HFFc6 (cell line): ENCODE data around the gene TACR1. TPM values are rescaled to one million over a fixed set of nuclear protein-coding genes. Genes with fewer than 3 reads are reported as not detected.
"Not testable (repeated sequence)": the region's sequence is repeated elsewhere in the genome, so short reads cannot be mapped to it uniquely, and the experiment has no call there.

ENCODE experiments used
- DNase-seq: peaks from one replicate; pipeline ENCODE4 v3.0.0-alpha.2; 2018
- H3K27ac Mint-ChIP-seq: 2 replicates; pipeline ENCODE4 v1.8.0; 2020; ENCODE audit warnings: mild to moderate bottlenecking, mixed read lengths
- H3K27me3 Mint-ChIP-seq: 2 replicates; pipeline ENCODE4 v1.8.0; 2021; ENCODE audit warnings: mild to moderate bottlenecking, moderate library complexity, mixed read lengths; ENCODE audit not compliant: insufficient read depth
- H3K36me3 Mint-ChIP-seq: 2 replicates; pipeline ENCODE4 v1.8.0; 2021; ENCODE audit warnings: low read depth, mixed read lengths
- H3K4me1 Mint-ChIP-seq: 2 replicates; pipeline ENCODE4 v1.8.0; 2020; ENCODE audit warnings: low read depth, mixed read lengths
- H3K4me3 Mint-ChIP-seq: 2 replicates; pipeline ENCODE4 v1.8.0; 2020; ENCODE audit warnings: mild to moderate bottlenecking, moderate library complexity, mixed read lengths
- H3K9me3 Mint-ChIP-seq: 2 replicates; pipeline ENCODE4 v1.8.0; 2020; ENCODE audit warnings: mild to moderate bottlenecking, mixed read lengths
- CTCF ChIP-seq: fragments of 200-600 bp; sonication (generic); IDR thresholded peaks from 2 replicates; pipeline ENCODE4 v1.5.0; 2021; ENCODE audit warnings: antibody characterized with exemption, mild to moderate bottlenecking
- total RNA-seq, 6 experiments: library from RNA; stranded (reverse); fragmentation: NEBNext Ultra II Directional; extraction: Animal tissue kit (Norgen Biotek cat#: 25700); gene quantifications; 2 replicates in 1 of 6; 3 replicates in 5 of 6; pipeline ENCODE4 v1.2.3, GENCODE V29; 2021

TACR1 gene
- total RNA-seq, 6 experiments from 2014 or later, result 0.10 to 0.18 (median 0.17) TPM; not detected in 1

GRCh38 chr2:75224636-75225094 lies 25.3 kb upstream of the TACR1 start:
- TF ChIP-seq CTCF, result no peak
- H3K4me3 Mint-ChIP-seq, result no peak overlapping the region
- no peaks in the 10 kb centered on the region for H3K9me3 Mint-ChIP-seq
- peaks cover 2% of the 10 kb centered on the region; the same call in 1 of the 2 replicates for H3K27me3 Mint-ChIP-seq
- H3K4me1 Mint-ChIP-seq, result peaks cover 27% of the 10 kb centered on the region
- DNase-seq, result no peak
- no peak overlapping the region for H3K27ac Mint-ChIP-seq
- H3K36me3 Mint-ChIP-seq, result peaks cover 9% of the 10 kb centered on the region

- Mint-ChIP-seq H3K36me3 (peaks cover 9% of the 10 kb centered on the region), H3K9me3 (no peaks in the 10 kb centered on the region), H3K4me1 (peaks cover 35% of the 10 kb centered on the region), H3K27ac (peak overlapping the region; percentile 90), H3K4me3 (no peak overlapping the region; the same call in 1 of the 2 replicates), H3K27me3 (peaks cover 2% of the 10 kb centered on the region; the same call in 1 of the 2 replicates)
- DNase-seq, result no peak
- TF ChIP-seq CTCF, result no peak
Measured at GRCh38 chr2:75222527-75222926, 23.2 kb upstream of the TACR1 start.

- DNase-seq, result peak; percentile 75
- peaks cover 35% of the 10 kb centered on the region for H3K4me1 Mint-ChIP-seq
- peaks cover 2% of the 10 kb centered on the region; the same call in 1 of the 2 replicates for H3K27me3 Mint-ChIP-seq
- peak overlapping the region; percentile 90 for H3K27ac Mint-ChIP-seq
- peak overlapping the region; percentile 45; the same call in 1 of the 2 replicates for H3K4me3 Mint-ChIP-seq
- TF ChIP-seq CTCF, result no peak
- H3K9me3 Mint-ChIP-seq, result no peaks in the 10 kb centered on the region
- peaks cover 9% of the 10 kb centered on the region for H3K36me3 Mint-ChIP-seq
Measured at GRCh38 chr2:75221862-75222261, 22.5 kb upstream of the TACR1 start.

GRCh38 chr2:75219213-75219612 lies 19.9 kb upstream of the TACR1 start:
- H3K36me3 Mint-ChIP-seq, H3K27ac Mint-ChIP-seq, DNase-seq, H3K4me3 Mint-ChIP-seq, H3K9me3 Mint-ChIP-seq, H3K27me3 Mint-ChIP-seq: not testable (repeated sequence)
- H3K4me1 Mint-ChIP-seq, result peaks cover 30% of the 10 kb centered on the region

GRCh38 chr2:75211266-75211770 lies 12.0 kb upstream of the TACR1 start:
- no peaks in the 10 kb centered on the region for H3K4me1 Mint-ChIP-seq
- H3K4me3 Mint-ChIP-seq, result no peak overlapping the region
- DNase-seq, result no peak
- no peaks in the 10 kb centered on the region for H3K36me3 Mint-ChIP-seq
- H3K9me3 Mint-ChIP-seq, result no peaks in the 10 kb centered on the region
- no peak for TF ChIP-seq CTCF
- H3K27me3 Mint-ChIP-seq, result peaks cover 2% of the 10 kb centered on the region; the same call in 1 of the 2 replicates
- no peak overlapping the region for H3K27ac Mint-ChIP-seq

GRCh38 chr2:75210409-75210808 lies 11.1 kb upstream of the TACR1 start:
- no peak for DNase-seq
- H3K36me3 Mint-ChIP-seq, result no peaks in the 10 kb centered on the region
- TF ChIP-seq CTCF, result no peak
- no peak overlapping the region for H3K4me3 Mint-ChIP-seq
- H3K27me3 Mint-ChIP-seq, result peaks cover 4% of the 10 kb centered on the region; the same call in 1 of the 2 replicates
- no peak overlapping the region for H3K27ac Mint-ChIP-seq
- no peaks in the 10 kb centered on the region for H3K9me3 Mint-ChIP-seq
- no peaks in the 10 kb centered on the region for H3K4me1 Mint-ChIP-seq
